ENCODE results near the gene SCYL1. TPM values are rescaled to one million over a fixed set of nuclear protein-coding genes. Genes with fewer than 3 reads are reported as not detected.

The SCYL1 gene
- total and polyA plus RNA-seq, 4 donors = 54.3 to 107 (median 86.5) TPM

DNA sequence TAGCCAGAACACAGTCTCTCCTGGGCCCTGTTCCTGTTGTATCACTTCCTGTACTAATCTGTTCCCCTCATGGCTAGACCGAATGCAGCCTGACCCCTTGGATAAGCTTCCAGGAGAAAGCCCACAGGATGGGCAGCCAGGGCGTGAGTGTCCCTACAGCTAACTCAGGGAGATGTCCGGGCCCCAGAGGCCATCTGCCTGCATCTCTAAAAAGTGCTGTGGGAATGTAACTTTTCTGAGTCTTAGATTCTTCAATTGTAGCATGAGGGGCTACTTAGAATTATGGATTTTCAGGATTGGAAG is 33.8 kb upstream of the SCYL1 start:
- H3K27me3 ChIP-seq (ENCODE audit: control insufficient read depth in 3 of 3, insufficient read depth in 3 of 3, low read length in 2 of 3) = no peaks in the 10 kb centered on the region
- DNase-seq = no peak

DNA sequence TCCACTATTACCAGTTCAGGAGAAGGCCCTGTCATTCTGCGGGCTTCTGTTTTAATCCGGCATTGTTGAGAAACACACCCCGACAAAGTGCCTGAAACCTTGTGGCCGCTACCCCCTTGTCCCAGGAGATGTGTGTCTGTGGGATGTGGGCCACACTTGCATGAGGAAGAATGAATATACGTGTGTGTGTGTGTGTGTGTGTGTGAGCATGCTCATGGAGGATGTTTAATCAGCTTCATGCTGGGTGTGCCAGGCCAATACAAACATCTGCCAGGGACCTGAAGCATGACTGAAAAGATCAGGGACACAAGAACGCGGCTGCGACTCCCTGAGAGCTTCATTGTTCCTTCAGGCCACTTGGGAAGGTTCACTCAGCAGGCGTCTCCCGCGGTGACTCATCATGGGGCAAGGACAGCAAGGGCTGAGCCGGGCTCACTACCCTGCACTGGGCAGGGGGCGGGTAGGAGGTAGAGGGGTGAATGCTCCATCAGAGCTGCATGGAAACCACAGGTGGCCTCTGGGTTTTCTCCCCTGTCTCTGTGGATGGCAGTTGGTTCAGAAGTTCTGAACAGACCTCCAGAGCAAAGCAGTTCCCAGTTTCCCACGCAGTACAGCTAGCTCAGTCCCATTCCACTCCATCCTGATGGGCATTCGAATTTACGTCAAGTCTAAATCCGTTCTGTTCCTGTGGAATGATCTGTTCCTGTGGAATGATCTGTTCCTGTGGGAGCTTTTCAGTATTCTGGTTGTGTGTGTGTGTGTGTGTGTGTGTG is 33.1 kb upstream of the SCYL1 start:
- TF ChIP-seq, protein P1, sequence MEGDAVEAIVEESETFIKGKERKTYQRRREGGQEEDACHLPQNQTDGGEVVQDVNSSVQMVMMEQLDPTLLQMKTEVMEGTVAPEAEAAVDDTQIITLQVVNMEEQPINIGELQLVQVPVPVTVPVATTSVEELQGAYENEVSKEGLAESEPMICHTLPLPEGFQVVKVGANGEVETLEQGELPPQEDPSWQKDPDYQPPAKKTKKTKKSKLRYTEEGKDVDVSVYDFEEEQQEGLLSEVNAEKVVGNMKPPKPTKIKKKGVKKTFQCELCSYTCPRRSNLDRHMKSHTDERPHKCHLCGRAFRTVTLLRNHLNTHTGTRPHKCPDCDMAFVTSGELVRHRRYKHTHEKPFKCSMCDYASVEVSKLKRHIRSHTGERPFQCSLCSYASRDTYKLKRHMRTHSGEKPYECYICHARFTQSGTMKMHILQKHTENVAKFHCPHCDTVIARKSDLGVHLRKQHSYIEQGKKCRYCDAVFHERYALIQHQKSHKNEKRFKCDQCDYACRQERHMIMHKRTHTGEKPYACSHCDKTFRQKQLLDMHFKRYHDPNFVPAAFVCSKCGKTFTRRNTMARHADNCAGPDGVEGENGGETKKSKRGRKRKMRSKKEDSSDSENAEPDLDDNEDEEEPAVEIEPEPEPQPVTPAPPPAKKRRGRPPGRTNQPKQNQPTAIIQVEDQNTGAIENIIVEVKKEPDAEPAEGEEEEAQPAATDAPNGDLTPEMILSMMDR (IDR thresholded peaks at IDR 0.05; ENCODE audit: control extremely low read depth, extremely low read depth) = no peak

More for the DNA sequence above, 33.8 kb upstream of the SCYL1 start:
- Histone ChIP-seq H3K36me3 (ENCODE audit: control insufficient read depth in 4 of 4, insufficient read depth in 4 of 4, low read length in 4 of 4) (no peaks in the 10 kb centered on the region), H3K4me3 (no peak overlapping the region), H3K9ac (ENCODE audit: insufficient read depth in 1 of 2, low read length in 2 of 2) (no peak overlapping the region), H3K27ac (ENCODE audit: low read depth in 1 of 2, low read length in 1 of 2) (peak overlapping the region; percentile 88 to 97), H3K9me3 (ENCODE audit: control insufficient read depth in 4 of 4, insufficient read depth in 3 of 4, low read length in 3 of 4) (no peaks in the 10 kb centered on the region), H3K4me1 (ENCODE audit: control insufficient read depth in 5 of 5, insufficient read depth in 5 of 5, low read length in 5 of 5) (peaks cover 45 to 85% (median 52%) of the 10 kb centered on the region in 5 donors)
- ATAC-seq (ENCODE audit: insufficient read depth, low FRiP score) = no peak
- 72% methylated on average over 3 of the region's 3 CpGs for WGBS, 2 donors
- TF ChIP-seq, protein P1 (IDR thresholded peaks at IDR 0.05; ENCODE audit: control extremely low read depth, extremely low read depth) = no peak

GRCh38 chr11:65492387-65492636 is 32.6 kb upstream of the SCYL1 start:
- DNase-seq = no peak
- Histone ChIP-seq H3K9me3 (ENCODE audit: control insufficient read depth in 4 of 4, insufficient read depth in 3 of 4, low read length in 3 of 4) (no peaks in the 10 kb centered on the region), H3K9ac (ENCODE audit: insufficient read depth in 1 of 2, low read length in 2 of 2) (peak overlapping the region in 1 of 2 donors; percentile 26), H3K4me3 (no peak overlapping the region), H3K27me3 (ENCODE audit: control insufficient read depth in 3 of 3, insufficient read depth in 3 of 3, low read length in 2 of 3) (no peaks in the 10 kb centered on the region), H3K36me3 (ENCODE audit: control insufficient read depth in 4 of 4, insufficient read depth in 4 of 4, low read length in 4 of 4) (no peaks in the 10 kb centered on the region), H3K4me1 (ENCODE audit: control insufficient read depth in 5 of 5, insufficient read depth in 5 of 5, low read length in 5 of 5) (peaks cover 36 to 88% (median 51%) of the 10 kb centered on the region in 5 donors), H3K27ac (ENCODE audit: low read depth in 1 of 2, low read length in 1 of 2) (peak overlapping the region; percentile 88 to 97)
- WGBS, 2 donors = 30 to 39% methylated on average over 4 of the region's 4 CpGs
- ATAC-seq (ENCODE audit: insufficient read depth, low FRiP score) = no peak
- TF ChIP-seq, protein P1 (IDR thresholded peaks at IDR 0.05; ENCODE audit: control extremely low read depth, extremely low read depth) = no peak

More for the DNA sequence above, 33.1 kb upstream of the SCYL1 start:
- H3K4me3 ChIP-seq = no peak overlapping the region
- H3K9me3 ChIP-seq (ENCODE audit: control insufficient read depth in 4 of 4, insufficient read depth in 3 of 4, low read length in 3 of 4) = no peaks in the 10 kb centered on the region
- no peaks in the 10 kb centered on the region for H3K27me3 ChIP-seq (ENCODE audit: control insufficient read depth in 3 of 3, insufficient read depth in 3 of 3, low read length in 2 of 3)
- H3K27ac ChIP-seq (ENCODE audit: low read depth in 1 of 2, low read length in 1 of 2) = peak overlapping the region; percentile 88 to 97
- WGBS, 2 donors = 33 to 50% methylated on average over 17 of the region's 17 CpGs
- ATAC-seq (ENCODE audit: insufficient read depth, low FRiP score) = peak; percentile 50
- peak overlapping the region in 1 of 2 donors; percentile 26 for H3K9ac ChIP-seq (ENCODE audit: insufficient read depth in 1 of 2, low read length in 2 of 2)
- peaks cover 41 to 88% (median 54%) of the 10 kb centered on the region in 5 donors for H3K4me1 ChIP-seq (ENCODE audit: control insufficient read depth in 5 of 5, insufficient read depth in 5 of 5, low read length in 5 of 5)
- no peaks in the 10 kb centered on the region for H3K36me3 ChIP-seq (ENCODE audit: control insufficient read depth in 4 of 4, insufficient read depth in 4 of 4, low read length in 4 of 4)
- peak; percentile 58 to 78 (median 66) for DNase-seq
